HG02852 (cell line): ENCODE measurements around the gene NMU.
A peak's percentile ranks its signal among the peaks of the same experiment; 100 is the strongest.
"Not testable (repeated sequence)": the region's sequence is repeated elsewhere in the genome, so short reads cannot be mapped to it uniquely, and the experiment has no call there.

Source experiments
- ATAC-seq: cut with Tn5 transposase; IDR thresholded peaks from one replicate; pipeline ENCODE4 v1.9.1; 2021; ENCODE audit warnings: mild to moderate bottlenecking, moderate library complexity; ENCODE audit not compliant: unreplicated experiment

NMU gene

GRCh38 chr4:55635741-55636655 is at the start of gene NMU:
TSS of gene NMU (minus strand) at chr4:55636298. CDS start at chr4:55636192, 106 bp downstream.
- peak; percentile 75 for ATAC-seq

GRCh38 chr4:55684276-55684675 is 48.2 kb upstream of the NMU start:
- ATAC-seq: no peak

GRCh38 chr4:55682797-55683196 is 46.7 kb upstream of the NMU start:
- ATAC-seq: not testable (repeated sequence)

- ATAC-seq: no peak
Measured at GRCh38 chr4:55682295-55682694, 46.2 kb upstream of the NMU start.

GRCh38 chr4:55681430-55681829 is 45.3 kb upstream of the NMU start:
- ATAC-seq: no peak

- ATAC-seq: no peak
Measured at GRCh38 chr4:55675196-55675793, 39.2 kb upstream of the NMU start.

- no peak for ATAC-seq
Measured at GRCh38 chr4:55673424-55673823, 37.3 kb upstream of the NMU start.

- no peak for ATAC-seq
Measured at GRCh38 chr4:55671667-55672066, 35.6 kb upstream of the NMU start.

- no peak for ATAC-seq
Measured at GRCh38 chr4:55670695-55671094, 34.6 kb upstream of the NMU start.

GRCh38 chr4:55668449-55668848 is 32.4 kb upstream of the NMU start:
- no peak for ATAC-seq

GRCh38 chr4:55666535-55666934 is 30.4 kb upstream of the NMU start:
- no peak for ATAC-seq

GRCh38 chr4:55663145-55663544 is 27.0 kb upstream of the NMU start:
- ATAC-seq: no peak

GRCh38 chr4:55661398-55662056 is 25.4 kb upstream of the NMU start:
- no peak for ATAC-seq

- ATAC-seq: no peak
Measured at GRCh38 chr4:55658657-55659056, 22.6 kb upstream of the NMU start.

- ATAC-seq: no peak
Measured at GRCh38 chr4:55654131-55654530, 18.0 kb upstream of the NMU start.

GRCh38 chr4:55650483-55650882 is 14.4 kb upstream of the NMU start:
- no peak for ATAC-seq

GRCh38 chr4:55637272-55637820 is 1.2 kb upstream of the NMU start:
- no peak for ATAC-seq

GRCh38 chr4:55636656-55636999 is 530 bp upstream of the NMU start:
- no peak for ATAC-seq

GRCh38 chr4:55635282-55635681 is 816 bp downstream of the NMU start:
- no peak for ATAC-seq

GRCh38 chr4:55634417-55635128 is 1.5 kb downstream of the NMU start:
- no peak for ATAC-seq

- no peak for ATAC-seq
Measured at GRCh38 chr4:55633903-55634302, 2.2 kb downstream of the NMU start.
